ENCODE measurements around the gene MGST3. TPM values are rescaled to one million over a fixed set of nuclear protein-coding genes. Genes with fewer than 3 reads are reported as not detected.
"Not testable (repeated sequence)": the region's sequence is repeated elsewhere in the genome, so short reads cannot be mapped to it uniquely, and the experiment has no call there.

MGST3 gene
- total RNA-seq, 8 experiments from 2014 or later: 56.3 to 337 (median 224) TPM

DNA sequence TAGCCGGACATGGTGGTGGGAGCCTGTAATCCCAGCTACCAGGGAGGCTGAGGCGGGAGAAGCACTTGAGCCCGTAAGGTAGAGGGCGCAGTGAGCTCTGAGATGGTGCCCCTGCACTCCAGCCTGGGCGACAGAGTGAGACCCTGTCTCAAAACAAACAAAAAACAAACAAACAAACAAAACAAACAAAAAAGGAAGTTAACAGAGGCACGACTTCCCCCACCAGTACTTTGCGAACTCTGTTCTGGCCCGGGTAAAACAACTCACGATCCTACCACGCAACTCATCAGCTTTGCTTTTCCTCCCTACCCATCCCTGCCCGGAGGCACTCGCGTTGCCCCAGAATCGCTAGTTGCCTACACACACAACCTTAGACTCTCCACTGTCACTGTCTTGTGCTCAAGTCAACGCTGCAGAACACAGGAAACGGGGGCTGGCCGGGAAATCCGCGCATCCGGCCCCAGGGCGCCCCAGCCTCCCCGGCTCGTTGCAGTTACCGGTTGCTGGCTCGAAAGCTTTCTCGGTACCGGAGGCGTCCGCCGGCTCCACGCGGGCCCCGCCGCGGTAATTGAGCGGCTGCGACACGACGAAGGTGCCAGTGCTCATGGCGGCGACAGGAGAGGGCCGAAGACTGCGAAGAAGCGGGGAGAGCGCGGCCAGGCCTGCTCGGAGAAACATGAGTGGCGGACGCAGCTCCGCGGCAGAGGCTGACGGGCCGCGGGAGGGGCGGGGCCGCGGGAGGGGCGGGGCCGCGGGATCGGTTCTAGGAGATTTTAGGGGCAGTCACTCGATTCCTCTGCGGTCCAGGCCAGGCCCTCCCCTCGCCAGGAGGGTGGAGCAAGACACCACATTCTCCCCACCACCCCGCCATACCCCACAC, 67.1 kb downstream of the MGST3 start, which contains the start of gene ALDH9A1:
Gene ALDH9A1 (minus strand): TSS at position 682 of the 880 bp plus-strand sequence. CDS start 4 bp downstream, at position 678.
- peak within 1 kb of the TSS; percentile 89 to 92 for H3K27ac ChIP-seq
- 0 to 5% (median 2%) methylated on average over 1 to 42 of the region's 65 CpGs; no CpG with 5 or more reads in 3 of the 10 experiments for WGBS, 10 experiments
- peak; percentile 79 to 95 (median 94) for ATAC-seq (replicated peaks in 6 of 8)
- H3K4me3 ChIP-seq: peak within 1 kb of the TSS; percentile 47 to 89 (median 74)
- peaks cover 3 to 11% of the 10 kb centered on the region in 2 donors for H3K4me1 ChIP-seq (replicated peaks in 1 of 2)
- in situ Hi-C loops (cut with MboI; ENCODE audit: low pct_unique_long_range_greater_than_20kb in 2 of 9, low sequenced_read_pairs in 9 of 9, unreplicated experiment in 9 of 9): no loop called here

DNA sequence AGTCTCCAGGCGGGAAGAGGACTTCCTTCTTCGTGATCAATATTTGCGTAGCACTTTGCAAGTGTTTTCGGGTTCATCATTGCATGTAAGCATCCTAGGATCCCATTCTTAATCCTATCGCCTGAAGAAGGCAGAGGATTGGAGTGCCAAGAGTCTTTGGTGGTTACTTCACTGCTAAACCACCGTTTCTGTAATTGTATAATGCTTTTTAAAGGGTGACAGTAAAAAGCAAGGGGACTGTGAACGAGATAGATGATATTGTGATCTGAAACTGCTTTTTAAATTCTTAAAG, 67.7 kb downstream of the MGST3 start:
- no peak for ATAC-seq (replicated peaks in 6 of 8)
- 0 to 24% (median 2%) methylated on average over 1 to 6 of the region's 7 CpGs; no CpG with 5 or more reads in 1 of the 10 experiments for WGBS, 10 experiments
- Histone ChIP-seq H3K27ac (peak overlapping the region; percentile 89 to 92), H3K4me1 (replicated peaks in 1 of 2) (peaks cover 3 to 11% of the 10 kb centered on the region in 2 donors), H3K4me3 (peak overlapping the region; percentile 47 to 89 (median 74))
- in situ Hi-C loops (cut with MboI; ENCODE audit: low pct_unique_long_range_greater_than_20kb in 2 of 9, low sequenced_read_pairs in 9 of 9, unreplicated experiment in 9 of 9): no loop called here

DNA sequence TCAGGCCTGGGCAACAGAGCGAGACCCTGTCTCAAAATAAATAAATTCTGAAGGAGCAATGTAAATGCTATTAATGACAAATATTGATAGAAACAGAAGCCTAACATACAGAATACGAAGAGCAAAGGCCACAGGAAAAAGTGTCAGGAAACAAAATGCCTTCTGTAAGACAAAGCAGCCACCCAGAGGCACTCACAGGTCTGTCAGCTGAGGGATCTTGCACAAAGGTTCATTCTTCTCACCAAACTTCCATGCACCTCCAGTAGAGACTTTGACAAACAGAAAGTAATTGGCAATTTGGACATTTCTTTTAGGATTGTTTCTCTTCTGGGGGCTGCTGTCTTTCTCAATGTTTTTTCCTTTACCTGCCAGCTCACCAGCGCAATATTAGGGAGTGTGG, 68.5 kb downstream of the MGST3 start:
- Histone ChIP-seq H3K27ac (no peak overlapping the region), H3K4me3 (no peak overlapping the region), H3K4me1 (replicated peaks in 1 of 2) (peaks cover 3 to 11% of the 10 kb centered on the region in 2 donors)
- in situ Hi-C loops (cut with MboI; ENCODE audit: low pct_unique_long_range_greater_than_20kb in 2 of 9, low sequenced_read_pairs in 9 of 9, unreplicated experiment in 9 of 9): no loop called here
- ATAC-seq (replicated peaks in 6 of 8): no peak
- 55 to 100% (median 92%) methylated on average over 1 to 3 of the region's 3 CpGs; no CpG with 5 or more reads in 1 of the 10 experiments for WGBS, 10 experiments

DNA sequence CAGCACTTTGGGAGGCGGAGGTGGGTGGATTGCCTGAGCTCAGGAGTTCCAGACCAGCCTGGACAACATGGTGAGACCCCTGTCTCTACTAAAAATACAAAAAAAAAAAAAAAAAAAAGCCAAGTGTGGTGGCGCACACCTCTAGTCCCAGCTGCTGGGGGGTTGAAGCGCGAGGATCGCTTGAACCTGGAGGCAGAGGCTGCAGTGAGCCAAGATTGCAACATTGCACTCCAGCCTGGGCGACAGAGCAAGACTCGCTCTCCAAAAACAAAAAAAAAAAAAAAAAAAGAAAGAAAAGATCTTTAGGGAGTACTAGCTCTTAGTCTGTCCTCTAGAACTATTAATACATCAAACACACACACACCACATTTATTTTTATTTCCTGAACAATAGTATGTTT, 70.9 kb downstream of the MGST3 start:
- not testable (repeated sequence) for ATAC-seq (replicated peaks in 6 of 8)
- WGBS, 10 experiments: 69 to 100% (median 89%) methylated on average over 2 to 6 of the region's 7 CpGs; no CpG with 5 or more reads in 4 of the 10 experiments

GRCh38 chr1:165703648-165704047, 72.6 kb downstream of the MGST3 start:
- ATAC-seq (replicated peaks in 6 of 8): no peak
- in situ Hi-C loops (cut with MboI; ENCODE audit: low pct_unique_long_range_greater_than_20kb in 2 of 9, low sequenced_read_pairs in 9 of 9, unreplicated experiment in 9 of 9): loop anchor here in 2 of 9 experiments (25.0 kb wide), 1 partner anchor 209 kb away; no protein-coding TSS in a partner anchor
- Histone ChIP-seq H3K4me1 (replicated peaks in 1 of 2) (no peaks in the 10 kb centered on the region), H3K27ac (no peak overlapping the region), H3K4me3 (no peak overlapping the region)
- WGBS, 10 experiments: 0 to 86% (median 50%) methylated on average over 1 to 2 of the region's 2 CpGs

More for the DNA sequence above, 70.9 kb downstream of the MGST3 start:
- not testable (repeated sequence) for H3K27ac ChIP-seq; H3K4me1 ChIP-seq (replicated peaks in 1 of 2); H3K4me3 ChIP-seq
- in situ Hi-C loops (cut with MboI; ENCODE audit: low pct_unique_long_range_greater_than_20kb in 2 of 9, low sequenced_read_pairs in 9 of 9, unreplicated experiment in 9 of 9): loop anchor here in 2 of 9 experiments (25.0 kb wide), 1 partner anchor 210 kb away; no protein-coding TSS in a partner anchor

Other genes starting within 250 kb of the MGST3 start
- gene RXRG, start 186.1 kb upstream of the MGST3 start, total RNA-seq: 10 to 100 TPM in 4 of 8 experiments, 1 to 10 TPM in 1, not detected in 3; 7.8 to 27.5 (median 13.1) TPM
- under 1 TPM in 5 of 8 experiments, not detected in 3; 0.14 to 1.00 (median 0.31) TPM for gene LRRC52, start 87.2 kb upstream of the MGST3 start, total RNA-seq
- gene ALDH9A1, start 67.3 kb downstream of the MGST3 start, total RNA-seq: 10 to 100 TPM; 23.3 to 69.0 (median 41.5) TPM
- gene TMCO1, start 137.6 kb downstream of the MGST3 start, total RNA-seq: 100 to 1,000 TPM in 4 of 8 experiments, 10 to 100 TPM in 4; 57.6 to 149 (median 100) TPM
- 10 to 100 TPM; 28.3 to 83.2 (median 46.0) TPM for gene UCK2, start 196.4 kb downstream of the MGST3 start, total RNA-seq

All from motor neuron (in vitro differentiated cells).